Measurements from ENCODE around the gene AAGAB. TPM values are rescaled to one million over a fixed set of nuclear protein-coding genes. Genes with fewer than 3 reads are reported as not detected.

The AAGAB gene
- total RNA-seq, 4 donors from 2014 or later = 19.1 to 36.5 (median 27.6) TPM

- Histone ChIP-seq H3K36me3 (peaks cover 2 to 51% of the 10 kb centered on the region in 2 donors), H3K27ac (no peak overlapping the region), H3K4me1 (no peaks in the 10 kb centered on the region), H3K4me3 (no peak overlapping the region), H3K9me3 (no peaks in the 10 kb centered on the region), H3K27me3 (no peaks in the 10 kb centered on the region)
- TF ChIP-seq POLR2AphosphoS5 (IDR thresholded peaks at IDR 0.05) (no peak), EP300 (IDR thresholded peaks at IDR 0.05) (no peak), CTCF (IDR thresholded peaks at IDR 0.05) (no peak), POLR2A (IDR thresholded peaks at IDR 0.05) (no peak)
- ATAC-seq = no peak
- WGBS, 2 donors (ENCODE audit: low coverage in 1 of 2) = 93 to 100% methylated on average over 1 to 2 of the region's 2 CpGs
Observed at GRCh38 chr15:67230504-67230903, 24.0 kb downstream of the AAGAB start.

DNA sequence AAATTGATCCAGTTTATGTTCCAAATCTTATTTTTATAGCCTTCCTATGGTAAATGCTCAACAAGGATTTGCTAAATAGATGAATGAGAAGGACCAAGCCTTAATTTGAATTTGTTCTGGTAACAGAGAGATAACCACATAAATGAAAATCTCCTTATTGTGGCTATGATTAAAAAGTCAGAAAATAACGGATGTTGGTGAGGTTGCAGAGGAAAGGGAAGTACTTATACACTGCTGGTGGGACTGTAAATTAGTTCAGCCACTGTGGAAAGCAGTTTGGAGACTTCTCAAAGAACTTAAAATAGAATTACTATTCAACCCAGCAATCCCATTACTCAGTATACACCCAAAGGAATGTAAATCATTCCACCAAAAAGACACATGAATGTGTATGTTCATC lies 26.2 kb downstream of the AAGAB start:
- Histone ChIP-seq H3K9me3 (no peaks in the 10 kb centered on the region), H3K4me1 (no peaks in the 10 kb centered on the region), H3K36me3 (peaks cover 2 to 42% of the 10 kb centered on the region in 2 donors), H3K27me3 (no peaks in the 10 kb centered on the region), H3K4me3 (no peak overlapping the region), H3K27ac (no peak overlapping the region)
- 77 to 78% methylated on average over 1 of the region's 1 CpG for WGBS, 2 donors (ENCODE audit: low coverage in 1 of 2)
- TF ChIP-seq POLR2AphosphoS5 (IDR thresholded peaks at IDR 0.05) = no peak
- TF ChIP-seq EP300 (IDR thresholded peaks at IDR 0.05) = no peak
- TF ChIP-seq POLR2A (IDR thresholded peaks at IDR 0.05) = no peak
- TF ChIP-seq CTCF (IDR thresholded peaks at IDR 0.05) = no peak
- no peak for ATAC-seq

DNA sequence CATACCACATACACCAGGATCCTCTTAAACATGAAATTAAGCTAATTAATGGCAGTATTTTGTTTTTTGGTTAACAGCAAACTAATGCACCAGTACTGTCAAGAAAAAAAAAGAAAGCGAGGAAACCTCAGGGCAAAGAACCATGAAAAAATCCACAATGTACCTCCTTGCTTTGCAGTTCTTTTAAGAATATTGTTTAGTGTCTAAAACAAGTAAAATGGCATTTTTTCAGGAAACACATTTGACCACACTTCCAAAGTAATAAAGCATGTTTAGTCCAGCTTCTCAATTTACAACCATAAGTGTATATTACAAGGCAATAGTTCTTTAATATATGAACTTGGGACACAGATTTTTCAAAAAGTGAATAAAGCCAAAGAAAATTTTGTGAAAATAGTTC lies 26.6 kb downstream of the AAGAB start:
- Histone ChIP-seq H3K36me3 (peaks cover 2 to 41% of the 10 kb centered on the region in 2 donors), H3K4me1 (no peaks in the 10 kb centered on the region), H3K27ac (no peak overlapping the region), H3K4me3 (no peak overlapping the region), H3K9me3 (no peaks in the 10 kb centered on the region), H3K27me3 (no peaks in the 10 kb centered on the region)
- ATAC-seq = no peak
- WGBS, 2 donors (ENCODE audit: low coverage in 1 of 2) = 100% methylated on average over 1 of the region's 1 CpG
- TF ChIP-seq EP300 (IDR thresholded peaks at IDR 0.05) = no peak
- TF ChIP-seq CTCF (IDR thresholded peaks at IDR 0.05) = no peak
- no peak for TF ChIP-seq POLR2A (IDR thresholded peaks at IDR 0.05)
- TF ChIP-seq POLR2AphosphoS5 (IDR thresholded peaks at IDR 0.05) = no peak

DNA sequence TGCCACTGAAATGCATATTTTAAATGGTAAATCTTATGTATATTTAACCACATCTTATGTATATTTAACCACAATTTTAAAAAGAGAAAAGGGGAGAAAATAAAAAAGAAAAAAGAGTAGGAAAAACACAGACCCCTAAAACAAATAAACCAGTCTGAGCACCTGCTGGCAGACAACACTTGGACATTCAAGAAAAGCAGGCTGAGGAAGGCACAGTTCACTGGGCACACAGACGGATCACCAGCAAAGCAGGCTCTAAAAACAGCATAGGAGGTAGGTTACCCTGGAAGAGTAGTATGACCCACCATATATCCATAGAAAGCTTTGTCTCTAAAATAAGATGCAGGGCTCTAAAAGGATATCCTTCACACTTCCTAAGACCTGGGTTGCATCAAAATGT lies 27.0 kb downstream of the AAGAB start:
- Histone ChIP-seq H3K4me1 (no peaks in the 10 kb centered on the region), H3K36me3 (peaks cover 2 to 41% of the 10 kb centered on the region in 2 donors), H3K27me3 (no peaks in the 10 kb centered on the region), H3K27ac (no peak overlapping the region), H3K4me3 (no peak overlapping the region), H3K9me3 (no peaks in the 10 kb centered on the region)
- 73% methylated on average over 1 of the region's 1 CpG; no CpG with 5 or more reads in 1 of the 2 donors for WGBS, 2 donors (ENCODE audit: low coverage in 1 of 2)
- TF ChIP-seq EP300 (IDR thresholded peaks at IDR 0.05) (no peak), POLR2AphosphoS5 (IDR thresholded peaks at IDR 0.05) (no peak), CTCF (IDR thresholded peaks at IDR 0.05) (no peak), POLR2A (IDR thresholded peaks at IDR 0.05) (no peak)
- no peak for ATAC-seq

DNA sequence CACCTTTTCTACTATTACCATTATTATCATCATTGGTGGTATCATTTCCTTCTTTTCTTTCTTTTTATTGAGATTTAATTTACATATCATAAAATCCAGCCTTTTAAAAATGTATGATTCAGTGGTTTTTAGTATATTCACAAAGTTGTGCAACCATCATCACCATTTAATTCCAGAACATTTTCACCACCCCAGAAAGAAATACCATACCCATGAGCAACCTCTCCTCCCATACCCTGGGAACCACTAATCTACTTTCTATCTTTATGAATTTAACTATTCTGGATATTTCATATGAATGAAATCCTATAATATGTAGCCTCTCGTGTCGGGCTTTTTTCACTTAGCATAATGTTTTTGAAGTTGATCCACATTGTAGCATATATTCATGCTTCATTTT lies 29.1 kb downstream of the AAGAB start:
- no peaks in the 10 kb centered on the region for H3K9me3 ChIP-seq
- H3K27me3 ChIP-seq = no peaks in the 10 kb centered on the region
- H3K4me3 ChIP-seq = no peak overlapping the region
- 100% methylated on average over 2 of the region's 2 CpGs for WGBS, 2 donors (ENCODE audit: low coverage in 1 of 2)
- ATAC-seq = no peak
- H3K36me3 ChIP-seq = peaks cover 0 to 21% of the 10 kb centered on the region in 2 donors
- TF ChIP-seq POLR2A (IDR thresholded peaks at IDR 0.05) (no peak), CTCF (IDR thresholded peaks at IDR 0.05) (no peak), POLR2AphosphoS5 (IDR thresholded peaks at IDR 0.05) (no peak), EP300 (IDR thresholded peaks at IDR 0.05) (no peak)
- H3K27ac ChIP-seq = no peak overlapping the region
- no peaks in the 10 kb centered on the region for H3K4me1 ChIP-seq

Measured in gastroesophageal sphincter (tissue), 4 donors.